GM12873 (cell line): ENCODE results near the gene PPFIA2.

Source experiments
- TF ChIP-seq, protein P1 (sequence below): IDR thresholded peaks from 2 replicates; pipeline ENCODE4 v1.5.1; 2012; ENCODE audit warnings: low read depth, mild to moderate bottlenecking, moderate library complexity, low read length, control low read depth; ENCODE audit not compliant: insufficient read depth; ENCODE audit errors: missing control alignments

PPFIA2 gene

DNA sequence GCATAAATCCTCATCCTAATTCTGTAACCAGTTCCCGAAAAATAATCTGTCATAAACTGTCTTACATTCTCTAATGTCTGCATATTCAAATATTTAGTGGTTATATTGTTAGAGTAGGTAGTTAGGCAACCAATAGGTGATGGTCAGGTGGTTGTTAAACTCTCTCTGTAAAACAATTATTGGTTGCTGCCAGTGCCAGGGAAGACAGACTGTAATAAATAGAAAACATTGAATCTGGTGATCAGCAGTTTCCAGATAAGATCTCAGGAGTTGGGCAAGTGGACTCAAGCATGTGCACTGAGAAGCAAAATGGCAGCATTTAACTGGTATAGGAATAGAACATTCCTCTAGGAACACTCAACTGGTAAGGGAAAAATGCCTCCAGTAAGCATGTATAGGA, 355.8 kb downstream of the PPFIA2 start:
- TF ChIP-seq, protein P1, sequence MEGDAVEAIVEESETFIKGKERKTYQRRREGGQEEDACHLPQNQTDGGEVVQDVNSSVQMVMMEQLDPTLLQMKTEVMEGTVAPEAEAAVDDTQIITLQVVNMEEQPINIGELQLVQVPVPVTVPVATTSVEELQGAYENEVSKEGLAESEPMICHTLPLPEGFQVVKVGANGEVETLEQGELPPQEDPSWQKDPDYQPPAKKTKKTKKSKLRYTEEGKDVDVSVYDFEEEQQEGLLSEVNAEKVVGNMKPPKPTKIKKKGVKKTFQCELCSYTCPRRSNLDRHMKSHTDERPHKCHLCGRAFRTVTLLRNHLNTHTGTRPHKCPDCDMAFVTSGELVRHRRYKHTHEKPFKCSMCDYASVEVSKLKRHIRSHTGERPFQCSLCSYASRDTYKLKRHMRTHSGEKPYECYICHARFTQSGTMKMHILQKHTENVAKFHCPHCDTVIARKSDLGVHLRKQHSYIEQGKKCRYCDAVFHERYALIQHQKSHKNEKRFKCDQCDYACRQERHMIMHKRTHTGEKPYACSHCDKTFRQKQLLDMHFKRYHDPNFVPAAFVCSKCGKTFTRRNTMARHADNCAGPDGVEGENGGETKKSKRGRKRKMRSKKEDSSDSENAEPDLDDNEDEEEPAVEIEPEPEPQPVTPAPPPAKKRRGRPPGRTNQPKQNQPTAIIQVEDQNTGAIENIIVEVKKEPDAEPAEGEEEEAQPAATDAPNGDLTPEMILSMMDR, result no peak

DNA sequence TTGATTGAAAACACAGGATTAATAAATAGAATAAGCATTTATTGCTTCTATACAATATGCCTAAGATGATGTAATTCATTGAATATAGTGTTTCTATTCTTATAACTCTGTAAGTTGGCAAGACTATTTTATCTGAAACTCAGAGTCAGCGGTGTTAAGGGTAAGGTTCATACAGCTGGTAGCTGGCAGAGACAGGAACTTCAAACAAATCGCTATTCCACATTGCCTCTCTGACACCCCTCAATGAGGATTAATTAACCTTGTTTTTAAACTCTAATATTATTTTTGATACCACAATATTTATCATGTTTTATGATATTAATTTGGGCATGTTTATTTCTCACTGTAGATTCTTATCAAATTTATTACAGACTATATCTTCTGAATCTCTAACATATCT, 357.9 kb downstream of the PPFIA2 start:
- TF ChIP-seq, protein P1, result no peak

DNA sequence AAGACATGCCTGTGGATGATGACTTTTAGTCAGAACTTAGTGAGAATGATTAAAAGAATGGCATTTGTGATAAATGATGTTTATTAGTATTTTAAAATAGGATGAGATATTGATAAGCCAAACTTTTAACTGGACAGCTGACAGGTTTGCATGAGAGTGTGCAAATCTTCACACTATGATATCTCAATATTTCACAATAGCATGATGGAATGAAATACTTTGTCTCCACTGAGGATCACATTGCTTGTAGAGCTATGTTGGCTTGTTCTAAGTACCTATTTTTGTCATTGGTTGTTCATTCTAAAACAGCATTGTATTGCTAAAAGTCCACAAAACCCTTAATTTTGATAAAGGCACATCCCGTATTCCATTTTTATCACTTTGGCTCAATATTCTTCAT, 359.1 kb downstream of the PPFIA2 start:
- TF ChIP-seq, protein P1, result no peak

DNA sequence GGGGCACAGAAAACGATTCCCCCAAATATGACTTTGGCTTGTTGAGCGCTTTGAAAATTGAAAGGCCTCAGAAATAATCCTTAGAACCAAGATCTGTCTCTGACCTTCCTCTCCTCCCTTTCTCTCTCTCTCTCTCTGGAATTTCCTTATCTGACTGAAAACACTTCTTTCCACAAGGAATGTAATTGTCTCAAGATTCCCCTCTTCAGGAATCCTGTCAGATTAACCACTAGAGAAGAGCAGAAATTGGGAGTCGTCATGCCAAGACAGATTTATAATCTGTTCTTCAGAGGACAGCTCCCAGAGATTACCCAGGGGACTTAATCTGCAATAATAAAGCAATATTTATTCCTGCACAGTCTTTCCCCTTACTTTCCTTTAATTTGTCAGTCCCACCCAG, 363.7 kb downstream of the PPFIA2 start:
- TF ChIP-seq, protein P1, result no peak

DNA sequence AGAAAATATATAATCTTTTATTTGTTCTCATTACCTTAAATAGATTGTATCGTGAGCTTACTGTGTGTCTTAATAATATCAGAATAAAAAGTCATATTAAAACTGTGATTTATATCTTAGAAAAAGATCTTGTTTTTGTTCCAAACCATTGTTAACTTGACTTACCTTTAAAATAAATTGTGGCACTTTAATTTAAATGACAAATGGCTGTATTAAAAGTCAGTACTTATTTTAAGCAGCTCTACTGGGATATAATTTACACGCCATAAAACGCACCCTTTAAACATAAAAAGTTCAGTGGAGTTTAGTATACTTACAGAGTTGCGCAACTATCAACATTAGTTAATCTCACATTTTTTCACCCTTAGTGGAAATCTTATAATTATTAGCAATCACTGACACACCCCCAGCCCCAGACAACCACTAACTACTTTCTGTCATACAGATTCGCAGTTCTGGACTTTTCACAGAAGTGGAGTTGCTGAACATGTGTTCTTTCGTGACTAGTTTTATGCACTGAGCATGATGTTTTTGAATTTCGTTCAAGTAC, 369.5 kb downstream of the PPFIA2 start:
- TF ChIP-seq, protein P1, result no peak

DNA sequence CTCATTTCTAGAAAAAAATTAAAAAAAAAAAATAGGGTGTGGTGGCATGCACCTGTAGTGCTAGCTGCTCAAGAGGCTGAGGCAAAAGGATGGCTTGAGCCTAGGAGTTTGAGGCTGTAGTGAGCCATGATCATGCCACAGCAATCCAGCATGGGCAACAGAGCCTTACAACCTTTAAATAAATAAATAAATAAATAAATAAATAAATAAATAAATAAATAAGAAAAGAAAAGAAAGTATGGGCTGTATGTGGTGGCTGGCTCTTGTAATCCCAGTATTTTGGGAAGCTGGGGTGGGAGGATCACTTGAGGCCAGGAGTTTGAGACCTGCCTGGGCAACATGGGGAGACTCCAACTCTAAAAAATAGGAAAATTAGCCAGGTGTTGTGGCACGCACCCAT, 373.0 kb downstream of the PPFIA2 start:
- TF ChIP-seq, protein P1, result no peak

DNA sequence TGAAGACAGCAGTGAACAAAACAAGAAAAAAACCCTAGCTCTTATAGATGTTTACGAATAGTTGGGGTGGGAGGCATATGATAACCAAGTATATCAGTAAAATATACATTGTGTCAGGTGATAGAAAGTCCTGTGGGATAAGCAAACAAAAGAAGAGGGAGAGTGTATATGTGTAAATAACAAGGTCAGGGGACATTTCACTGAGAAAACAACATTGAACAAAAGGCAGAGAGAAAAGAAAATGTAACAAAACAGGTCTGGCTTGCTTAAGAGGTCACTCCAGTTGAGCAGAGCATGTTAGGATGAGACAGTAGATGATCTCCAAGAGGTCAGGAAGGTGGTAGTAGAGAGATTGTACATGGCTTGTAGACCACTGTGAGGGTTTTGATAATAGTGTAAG, 377.2 kb downstream of the PPFIA2 start:
- TF ChIP-seq, protein P1, result no peak

DNA sequence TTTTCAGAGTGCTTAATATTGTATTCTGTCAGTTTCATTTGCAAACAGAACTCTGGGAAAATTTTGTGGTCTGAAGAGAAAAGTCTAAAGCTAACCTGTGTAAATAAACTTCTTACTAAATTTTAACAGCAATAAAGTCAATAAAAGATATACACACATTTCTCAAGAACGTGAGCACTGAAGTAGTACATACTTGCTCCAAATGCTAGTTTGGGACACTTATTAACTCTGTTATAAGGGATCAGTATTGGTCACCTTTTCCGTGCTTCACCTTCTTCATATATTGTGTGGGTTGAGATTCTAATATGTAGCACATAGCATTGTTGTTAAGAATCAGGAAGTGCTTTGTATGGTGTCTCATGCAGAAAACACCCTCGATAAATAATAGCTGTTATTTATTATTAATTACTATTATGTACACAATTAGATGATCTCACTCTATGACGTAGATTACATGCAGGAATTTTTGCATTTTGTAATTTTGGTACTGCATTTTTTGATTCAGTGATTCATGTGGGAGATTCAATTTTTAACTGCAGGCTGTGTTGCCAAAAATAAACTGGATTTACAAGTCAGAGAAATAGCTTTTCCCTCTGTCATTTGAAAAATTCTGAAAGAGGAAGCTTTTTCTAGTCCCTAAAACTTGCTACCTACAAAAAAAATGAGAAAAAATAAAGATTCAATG, 380.4 kb downstream of the PPFIA2 start:
- TF ChIP-seq, protein P1, result no peak
